NB4 (cell line): Measurements from ENCODE around the gene DSCAML1.
"Not testable (repeated sequence)": the region's sequence is repeated elsewhere in the genome, so short reads cannot be mapped to it uniquely, and the experiment has no call there.

Experiments
- DNase-seq: peaks from one replicate; pipeline ENCODE4 v3.0.0; 2010; ENCODE audit warnings: low read depth
- H3K4me3 ChIP-seq: one replicate; pipeline ENCODE4 v1.5.1; 2011; ENCODE audit warnings: mild to moderate bottlenecking, low read depth, low read length, moderate library complexity
- CTCF ChIP-seq: IDR thresholded peaks from one replicate; pipeline ENCODE4 v1.5.1; 2012; ENCODE audit warnings: low read depth, low read length
- MAX ChIP-seq: IDR thresholded peaks from 2 replicates; pipeline ENCODE4 v1.6.1; 2011; ENCODE audit warnings: low read depth, low read length
- MYC ChIP-seq: IDR thresholded peaks from 2 replicates; pipeline ENCODE4 v1.6.1; 2011; ENCODE audit warnings: low read depth, low read length
- POLR2A ChIP-seq: IDR thresholded peaks from 2 replicates; pipeline ENCODE4 v1.6.1; 2011; ENCODE audit warnings: mild to moderate bottlenecking; ENCODE audit not compliant: insufficient read length; ENCODE audit errors: extremely low read depth

DSCAML1 gene

GRCh38 chr11:117816846-117817367, 19.9 kb upstream of the DSCAML1 start:
- no peak overlapping the region for H3K4me3 ChIP-seq

GRCh38 chr11:117816151-117816741, 19.2 kb upstream of the DSCAML1 start:
- no peak overlapping the region for H3K4me3 ChIP-seq
- peak; percentile 42 for DNase-seq
- TF ChIP-seq POLR2A (no peak), CTCF (no peak), MYC (no peak), MAX (no peak)

More at GRCh38 chr11:117816846-117817367, 19.9 kb upstream of the DSCAML1 start:
- no peak for TF ChIP-seq MAX
- no peak for TF ChIP-seq POLR2A
- TF ChIP-seq MYC: no peak
- TF ChIP-seq CTCF: no peak
- DNase-seq: no peak

GRCh38 chr11:117815262-117815803, 18.3 kb upstream of the DSCAML1 start:
- DNase-seq: peak; percentile 93
- no peak overlapping the region for H3K4me3 ChIP-seq
- TF ChIP-seq MAX: peak; percentile 57; the same call in 1 of the 2 replicates
- TF ChIP-seq POLR2A: no peak

GRCh38 chr11:117814766-117815261, 17.8 kb upstream of the DSCAML1 start:
- H3K4me3 ChIP-seq: no peak overlapping the region
- DNase-seq: peak; percentile 78
- TF ChIP-seq MAX: peak; percentile 36
- TF ChIP-seq CTCF: no peak

GRCh38 chr11:117814204-117814765, 17.3 kb upstream of the DSCAML1 start:
- no peak for DNase-seq
- H3K4me3 ChIP-seq: no peak overlapping the region
- TF ChIP-seq MAX (no peak), POLR2A (no peak), CTCF (no peak), MYC (no peak)

- not testable (repeated sequence) for DNase-seq
Measured at GRCh38 chr11:117810056-117810451, 13.0 kb upstream of the DSCAML1 start.

More at GRCh38 chr11:117810056-117810451, 13.0 kb upstream of the DSCAML1 start:
- not testable (repeated sequence) for H3K4me3 ChIP-seq
